NCI-H446 treated with DMSO at 0.1 percent for 48 hours (cell line): Measurements from ENCODE around the gene RGS7.
"Not testable (repeated sequence)": the region's sequence is repeated elsewhere in the genome, so short reads cannot be mapped to it uniquely, and the experiment has no call there.

Source experiments
- DNase-seq: peaks from one replicate; lab custom pipeline; 2025; lab: John Stamatoyannopoulos, UW

Gene RGS7

GRCh38 chr1:240909701-240910457 is 447.1 kb downstream of the RGS7 start:
- no peak for DNase-seq

DNA sequence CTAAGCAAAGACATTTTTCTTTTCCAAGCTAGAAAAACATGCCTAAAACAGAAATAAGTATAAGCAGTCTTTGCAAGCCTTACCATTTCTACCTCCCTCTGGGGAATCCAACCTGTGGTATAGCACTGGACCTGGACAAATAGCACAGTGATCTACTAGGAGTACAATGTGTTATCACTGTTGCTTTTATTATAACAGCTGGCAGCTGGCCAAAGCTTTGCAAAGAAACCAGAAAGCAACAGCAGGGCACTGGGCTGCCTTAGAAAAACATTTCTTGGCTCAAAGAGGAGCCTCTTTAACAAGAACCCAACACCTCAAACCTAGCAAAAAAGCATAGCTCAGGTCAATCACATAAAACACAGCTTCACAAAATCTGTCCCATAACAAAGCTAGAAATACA is 450.5 kb downstream of the RGS7 start:
- DNase-seq, result no peak

GRCh38 chr1:240905225-240905765 is 451.7 kb downstream of the RGS7 start:
- DNase-seq, result no peak

GRCh38 chr1:240895424-240895823 is 461.6 kb downstream of the RGS7 start:
- not testable (repeated sequence) for DNase-seq

DNA sequence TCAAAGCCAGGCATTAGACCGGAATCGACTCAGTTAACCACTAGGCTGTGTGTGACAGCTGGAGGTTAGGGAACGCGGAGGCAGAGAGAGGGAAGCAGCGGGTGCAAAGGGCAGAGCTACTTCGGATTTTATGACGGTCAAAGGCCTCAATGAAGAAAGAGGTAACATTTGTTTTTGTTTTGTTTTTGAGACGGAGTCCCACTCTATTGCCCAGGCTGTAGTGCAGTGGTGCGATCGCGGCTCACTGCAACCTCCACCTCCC is 468.3 kb downstream of the RGS7 start:
- no peak for DNase-seq

- no peak for DNase-seq
Measured at GRCh38 chr1:240888039-240888786, 468.8 kb downstream of the RGS7 start.

- DNase-seq, result no peak
Measured at GRCh38 chr1:240883490-240883889, 473.5 kb downstream of the RGS7 start.

- DNase-seq, result not testable (repeated sequence)
Measured at GRCh38 chr1:240882656-240883308, 474.2 kb downstream of the RGS7 start.

DNA sequence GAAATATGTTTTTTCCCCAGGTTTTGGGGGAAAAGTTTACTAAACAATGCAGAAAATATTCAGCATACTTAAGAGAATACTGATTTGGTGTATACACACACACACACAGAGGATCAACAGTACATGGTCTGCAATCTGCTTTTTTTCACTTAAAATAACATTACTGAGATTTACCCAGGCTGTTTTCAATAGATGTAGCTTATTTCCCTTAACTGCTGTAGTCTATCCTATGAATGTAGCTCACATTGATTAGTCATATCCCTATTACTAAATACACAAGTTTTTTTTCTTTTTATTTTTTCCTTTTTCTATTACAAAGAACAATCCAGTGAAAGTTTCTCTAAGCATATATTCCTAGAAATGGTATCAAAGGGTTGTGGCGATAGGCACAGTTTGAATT is 478.4 kb downstream of the RGS7 start:
- DNase-seq, result no peak

DNA sequence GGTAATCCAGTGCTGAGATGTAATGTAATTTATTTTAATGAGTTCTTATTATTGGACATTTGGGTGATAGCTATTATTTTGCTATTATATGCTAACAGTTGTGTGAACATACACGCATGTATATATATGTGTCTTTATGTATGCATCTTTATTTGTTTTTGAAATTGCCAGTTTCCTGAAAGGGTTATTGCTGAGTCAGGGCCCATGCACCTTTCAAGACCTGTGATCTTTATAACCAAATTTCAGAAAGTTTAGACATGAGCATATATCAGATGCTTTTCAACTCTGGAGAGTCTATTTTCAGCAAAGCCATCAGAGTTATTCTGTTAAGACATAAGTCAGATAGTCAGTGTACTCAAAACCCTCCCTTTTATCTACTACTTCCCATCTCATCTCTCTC is 479.4 kb downstream of the RGS7 start:
- no peak for DNase-seq

GRCh38 chr1:240876071-240876470 is 480.9 kb downstream of the RGS7 start:
- DNase-seq, result no peak

DNA sequence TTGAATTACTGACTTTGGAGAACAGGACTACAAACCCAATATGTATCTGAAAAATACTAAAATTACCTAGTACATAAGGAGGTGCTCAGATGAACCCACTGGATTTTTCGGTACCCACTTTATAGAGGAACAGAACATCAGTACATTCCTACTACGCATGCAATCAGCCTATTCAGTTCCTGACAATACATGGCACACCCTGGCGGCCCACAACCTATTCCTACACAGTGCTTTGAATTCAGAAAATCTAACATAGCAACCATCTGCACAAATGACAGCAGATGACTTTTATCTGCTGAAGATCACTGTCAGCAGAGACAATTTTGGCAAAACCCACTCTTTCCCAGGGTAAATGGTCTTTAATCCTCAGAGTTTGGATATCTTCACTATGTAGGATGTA is 487.9 kb downstream of the RGS7 start:
- no peak for DNase-seq

DNA sequence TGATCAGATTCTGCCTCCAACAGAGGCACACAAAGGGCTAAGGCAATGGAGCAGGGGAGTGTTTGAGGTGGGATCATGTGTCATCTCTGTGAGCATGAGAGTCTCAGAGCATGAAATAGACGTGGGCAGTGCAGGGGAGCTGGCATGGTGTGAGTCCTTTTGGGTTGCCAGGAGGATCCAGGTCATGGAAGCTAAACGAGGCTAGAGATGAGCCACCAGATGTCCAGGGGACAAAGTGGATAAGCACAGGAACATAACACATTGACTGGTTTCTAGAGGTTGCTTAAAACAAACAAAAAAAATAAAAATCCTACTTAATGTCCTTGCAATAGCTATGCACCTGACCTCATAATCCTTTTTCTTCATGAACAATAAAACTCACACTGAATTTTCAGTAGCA is 490.3 kb downstream of the RGS7 start:
- DNase-seq, result no peak

DNA sequence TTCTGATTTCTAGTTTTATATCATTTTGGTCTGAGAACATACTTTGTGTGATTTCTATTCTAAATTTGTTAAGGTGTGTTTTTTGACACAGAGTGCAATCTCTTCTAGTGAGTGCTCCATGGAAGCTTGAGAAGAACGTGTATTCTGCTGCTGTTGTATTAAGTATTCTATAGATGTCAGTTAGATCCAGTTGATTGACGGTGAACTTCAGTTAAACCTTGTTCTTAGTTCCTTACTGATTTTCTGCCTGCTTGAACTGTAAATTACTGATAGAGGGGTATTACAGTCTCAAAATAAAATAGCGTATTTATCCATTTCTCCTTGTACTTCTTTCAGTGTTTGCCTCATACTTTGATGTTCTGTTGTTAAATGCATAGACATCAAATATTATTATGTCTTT is 497.0 kb downstream of the RGS7 start:
- no peak for DNase-seq

- DNase-seq, result no peak
Measured at GRCh38 chr1:240854367-240854766, 502.6 kb downstream of the RGS7 start.

- DNase-seq, result no peak
Measured at GRCh38 chr1:240847325-240847724, 509.7 kb downstream of the RGS7 start.

GRCh38 chr1:240844486-240844885 is 512.5 kb downstream of the RGS7 start:
- DNase-seq, result no peak

DNA sequence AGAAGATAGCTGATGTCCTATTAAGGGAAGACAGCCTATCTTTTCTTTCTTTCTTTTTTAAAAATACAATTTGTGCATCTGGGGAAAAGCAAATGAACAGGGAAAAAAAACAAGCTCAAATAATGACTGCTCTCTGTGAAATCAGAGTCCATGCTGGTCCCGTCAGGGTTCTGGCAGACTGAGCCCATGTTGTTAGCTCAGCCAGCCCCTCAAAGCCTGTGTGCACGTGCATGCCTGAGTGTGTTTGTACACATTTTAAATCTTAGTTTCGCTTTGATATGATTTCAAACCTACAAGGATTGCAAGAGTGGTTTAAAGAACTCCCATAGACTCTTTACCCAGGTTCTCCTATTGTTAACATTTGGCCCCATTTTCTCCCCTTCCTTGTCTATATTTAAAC is 513.2 kb downstream of the RGS7 start:
- no peak for DNase-seq

GRCh38 chr1:240836271-240836670 is 520.7 kb downstream of the RGS7 start:
- no peak for DNase-seq

DNA sequence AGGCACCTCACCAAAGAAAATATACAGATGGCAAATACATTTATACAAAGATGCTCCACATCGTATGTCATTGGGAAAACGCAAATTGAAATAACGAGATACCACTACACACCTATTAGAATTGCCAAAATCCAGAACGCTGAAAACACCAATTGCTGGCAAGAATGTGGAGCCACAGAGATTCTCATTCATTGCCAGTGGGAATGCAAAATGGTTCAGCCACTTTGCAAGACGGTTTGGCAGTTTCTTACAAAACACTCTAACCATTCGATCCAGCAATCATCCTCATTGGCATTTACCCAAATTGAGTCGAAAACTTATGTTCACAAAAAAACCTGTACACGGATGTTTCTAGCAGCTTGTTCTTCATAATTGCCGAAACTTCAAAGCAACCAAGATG is 521.7 kb downstream of the RGS7 start:
- DNase-seq, result no peak

GRCh38 chr1:240833075-240833474 is 523.9 kb downstream of the RGS7 start:
- no peak for DNase-seq

DNA sequence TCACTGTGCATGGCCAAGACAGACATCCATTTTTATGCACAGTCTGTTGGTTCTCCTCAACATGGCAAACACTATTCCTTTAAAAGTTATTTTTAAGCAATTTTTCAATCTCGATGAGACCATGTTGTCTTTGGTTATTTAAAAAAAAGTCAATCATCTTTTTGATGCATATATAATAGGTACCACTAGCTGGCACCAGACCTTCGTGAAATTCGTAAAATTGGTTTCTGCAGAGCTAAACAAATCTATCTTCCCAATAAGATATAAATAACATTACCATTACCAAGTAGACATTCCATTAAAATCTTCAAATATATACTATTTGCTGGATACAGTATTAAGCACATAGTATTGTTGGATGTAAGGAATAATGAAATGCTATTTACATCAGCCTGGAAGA is 525.1 kb downstream of the RGS7 start:
- DNase-seq, result no peak

GRCh38 chr1:240831191-240831631 is 525.8 kb downstream of the RGS7 start:
- DNase-seq, result no peak
